ENCODE results near the gene CACNA1A.

CACNA1A gene

GRCh38 chr19:13355356-13355755 lies 150.9 kb downstream of the CACNA1A start:
- peaks cover 0 to 3% of the 10 kb centered on the region in 2 donors for H3K36me3 Mint-ChIP-seq
- H3K4me3 Mint-ChIP-seq: no peak overlapping the region
- ATAC-seq (replicated peaks) (no peak), DNase-seq (no peak)
- no peak overlapping the region for H3K27ac Mint-ChIP-seq
- no peaks in the 10 kb centered on the region for H3K4me1 Mint-ChIP-seq
- H3K9me3 Mint-ChIP-seq: peaks cover 9 to 13% of the 10 kb centered on the region in 2 donors
- peaks cover 37 to 40% of the 10 kb centered on the region in 2 donors for H3K27me3 Mint-ChIP-seq

DNA sequence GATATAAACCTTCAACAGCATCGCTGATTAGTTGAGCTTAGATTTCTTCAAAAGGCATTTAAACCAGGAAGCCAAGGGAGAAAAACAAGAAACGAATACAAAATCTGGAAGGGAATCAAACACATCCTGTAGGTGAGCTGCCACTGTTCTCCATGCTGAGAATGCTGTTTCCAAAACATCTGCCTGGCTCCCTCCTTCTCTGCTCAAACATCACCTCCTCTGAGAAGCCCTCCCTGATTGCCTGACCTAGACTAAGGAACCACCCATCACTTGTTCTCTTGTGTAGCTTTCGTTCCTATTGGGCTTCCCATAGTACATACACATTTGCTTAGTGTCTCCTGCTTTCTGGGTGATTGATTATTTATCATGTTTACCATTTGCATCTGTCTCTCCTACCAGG lies 152.7 kb downstream of the CACNA1A start:
- Mint-ChIP-seq H3K27ac (no peak overlapping the region), H3K9me3 (peaks cover 5 to 7% of the 10 kb centered on the region in 2 donors), H3K4me3 (no peak overlapping the region), H3K4me1 (no peaks in the 10 kb centered on the region), H3K36me3 (no peaks in the 10 kb centered on the region), H3K27me3 (peaks cover 32 to 36% of the 10 kb centered on the region in 2 donors)
- no peak for ATAC-seq (replicated peaks)
- no peak for DNase-seq

GRCh38 chr19:13350759-13351158 lies 155.5 kb downstream of the CACNA1A start:
- peaks cover 0 to 4% of the 10 kb centered on the region in 2 donors for H3K36me3 Mint-ChIP-seq

DNA sequence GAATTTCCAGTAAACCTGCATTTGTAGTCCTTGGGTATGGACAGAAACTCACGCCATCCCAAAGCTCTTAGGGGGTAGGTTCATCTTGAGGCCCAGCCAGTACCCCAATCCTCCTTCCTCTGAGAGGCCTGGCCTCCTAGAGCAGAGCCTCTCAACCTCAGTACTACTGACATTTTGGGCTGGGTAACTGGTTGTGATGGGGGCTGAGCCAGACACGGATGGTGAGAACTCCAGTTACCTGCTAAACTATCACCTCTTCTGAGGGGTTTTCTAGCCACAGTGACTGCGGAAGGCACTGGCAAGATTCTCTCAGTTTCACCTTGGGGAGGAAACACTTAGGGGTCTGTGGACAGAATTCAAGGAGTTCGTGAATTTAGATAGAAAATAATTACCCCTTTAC lies 156.2 kb downstream of the CACNA1A start:
- Mint-ChIP-seq H3K9me3 (peaks cover 5 to 7% of the 10 kb centered on the region in 2 donors), H3K27ac (no peak overlapping the region), H3K27me3 (peaks cover 30 to 36% of the 10 kb centered on the region in 2 donors), H3K4me3 (no peak overlapping the region), H3K36me3 (peaks cover 0 to 4% of the 10 kb centered on the region in 2 donors), H3K4me1 (no peaks in the 10 kb centered on the region)
- DNase-seq (no peak), ATAC-seq (replicated peaks) (no peak)

More at GRCh38 chr19:13350759-13351158, 155.5 kb downstream of the CACNA1A start:
- peaks cover 5 to 7% of the 10 kb centered on the region in 2 donors for H3K9me3 Mint-ChIP-seq
- peaks cover 33 to 36% of the 10 kb centered on the region in 2 donors for H3K27me3 Mint-ChIP-seq
- H3K27ac Mint-ChIP-seq: no peak overlapping the region
- ATAC-seq (replicated peaks) (no peak), DNase-seq (no peak)
- no peak overlapping the region for H3K4me3 Mint-ChIP-seq
- H3K4me1 Mint-ChIP-seq: no peaks in the 10 kb centered on the region

DNA sequence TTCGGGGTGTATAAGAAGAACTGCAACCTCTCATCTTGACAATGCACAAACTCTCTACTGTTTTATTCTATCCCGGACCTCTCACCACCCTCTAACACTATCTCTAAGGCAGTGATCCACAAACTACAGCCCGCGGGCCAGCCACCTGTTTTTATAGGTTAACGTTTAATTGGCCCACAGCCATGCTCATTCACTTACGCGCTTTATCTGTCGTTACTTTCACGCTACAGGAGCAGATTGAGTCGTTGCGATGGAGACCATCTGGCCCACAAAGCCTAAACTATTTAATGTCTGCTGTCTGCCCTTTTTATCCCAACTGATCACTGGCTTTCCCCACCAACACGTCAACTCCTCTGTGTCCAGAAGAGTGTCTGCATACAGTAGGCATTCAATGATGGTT lies 158.9 kb downstream of the CACNA1A start:
- peaks cover 5 to 10% of the 10 kb centered on the region in 2 donors for H3K9me3 Mint-ChIP-seq
- no peak for DNase-seq
- peaks cover 0 to 4% of the 10 kb centered on the region in 2 donors for H3K36me3 Mint-ChIP-seq
- H3K4me3 Mint-ChIP-seq: no peak overlapping the region
- no peak overlapping the region for H3K27ac Mint-ChIP-seq
- no peaks in the 10 kb centered on the region for H3K4me1 Mint-ChIP-seq
- H3K27me3 Mint-ChIP-seq: peaks cover 13% of the 10 kb centered on the region in 2 donors
- ATAC-seq (replicated peaks): no peak

DNA sequence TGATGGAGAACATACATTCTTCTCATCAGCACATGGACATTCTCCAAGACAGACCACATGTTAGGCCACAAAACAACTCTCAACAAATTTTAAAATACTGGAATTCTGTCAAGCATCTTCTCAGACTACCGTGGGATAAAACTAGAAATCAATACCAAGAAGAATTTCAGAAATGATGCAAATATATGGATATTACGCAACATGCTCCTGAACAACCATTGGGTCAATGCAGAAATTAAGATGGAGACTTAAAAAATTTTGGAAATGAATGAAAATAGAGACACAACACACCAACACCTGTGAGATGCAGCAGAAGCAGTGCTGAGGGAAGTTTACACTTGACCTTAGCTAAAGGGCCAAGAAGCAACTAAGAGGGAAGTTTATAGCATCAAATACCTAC lies 162.8 kb downstream of the CACNA1A start:
- no peak overlapping the region for H3K27ac Mint-ChIP-seq
- H3K4me3 Mint-ChIP-seq: no peak overlapping the region
- DNase-seq (no peak), ATAC-seq (replicated peaks) (no peak)
- H3K27me3 Mint-ChIP-seq: peaks cover 18 to 25% of the 10 kb centered on the region in 2 donors
- H3K9me3 Mint-ChIP-seq: peaks cover 0 to 3% of the 10 kb centered on the region in 2 donors
- no peaks in the 10 kb centered on the region for H3K4me1 Mint-ChIP-seq
- H3K36me3 Mint-ChIP-seq: peaks cover 0 to 4% of the 10 kb centered on the region in 2 donors

DNA sequence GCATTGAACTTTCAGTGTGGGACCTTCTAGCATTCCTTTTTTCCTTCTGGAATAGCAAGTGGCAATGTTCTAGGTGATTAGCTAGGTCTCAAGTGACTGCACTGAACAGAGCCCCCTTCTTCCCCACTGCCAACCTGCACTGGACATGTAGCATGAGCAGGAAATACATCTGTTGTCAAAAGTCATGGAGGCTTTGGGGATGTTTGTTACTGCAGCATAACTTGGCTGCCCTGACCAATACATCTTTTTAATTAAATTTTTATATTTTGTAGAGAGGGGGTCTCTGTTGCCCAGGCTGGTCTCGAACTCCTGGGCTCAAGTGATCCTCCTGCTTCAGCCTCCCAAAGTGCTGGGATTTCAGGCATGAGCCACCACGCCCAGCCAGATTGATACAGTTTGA lies 163.6 kb downstream of the CACNA1A start:
- Mint-ChIP-seq H3K4me3 (no peak overlapping the region), H3K27ac (no peak overlapping the region), H3K36me3 (no peaks in the 10 kb centered on the region), H3K27me3 (peaks cover 13 to 24% of the 10 kb centered on the region in 2 donors), H3K9me3 (peaks cover 0 to 3% of the 10 kb centered on the region in 2 donors), H3K4me1 (no peaks in the 10 kb centered on the region)
- DNase-seq (no peak), ATAC-seq (replicated peaks) (no peak)

GRCh38 chr19:13339869-13340268 lies 166.4 kb downstream of the CACNA1A start:
- Mint-ChIP-seq H3K27me3 (peaks cover 20% of the 10 kb centered on the region in 2 donors), H3K9me3 (peaks cover 18% of the 10 kb centered on the region in 2 donors), H3K4me3 (no peak overlapping the region), H3K27ac (no peak overlapping the region), H3K36me3 (no peaks in the 10 kb centered on the region), H3K4me1 (no peaks in the 10 kb centered on the region)
- ATAC-seq (replicated peaks) (no peak), DNase-seq (no peak)

DNA sequence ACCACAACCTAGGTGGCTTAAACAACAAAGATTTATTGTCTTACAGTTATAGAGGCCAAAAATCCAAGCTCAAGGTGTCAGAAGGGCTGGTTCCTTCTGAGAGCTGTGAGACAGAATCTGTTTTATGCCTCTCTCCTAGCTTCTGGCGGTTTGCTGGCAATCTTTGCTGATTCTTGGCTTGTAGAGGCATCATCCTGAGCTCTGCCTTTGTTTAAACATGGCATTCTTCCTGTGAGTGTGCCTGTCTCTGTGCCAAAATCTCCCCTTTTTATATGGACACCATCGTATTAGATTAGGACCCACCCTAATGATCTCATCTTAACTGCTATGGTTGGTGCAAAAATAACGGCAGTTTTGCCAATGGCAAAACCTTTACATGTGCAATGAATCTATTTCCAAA lies 169.1 kb downstream of the CACNA1A start:
- H3K27ac Mint-ChIP-seq: no peak overlapping the region
- H3K27me3 Mint-ChIP-seq: peaks cover 32 to 33% of the 10 kb centered on the region in 2 donors
- peaks cover 16 to 21% of the 10 kb centered on the region in 2 donors for H3K9me3 Mint-ChIP-seq
- no peaks in the 10 kb centered on the region for H3K36me3 Mint-ChIP-seq
- no peak for ATAC-seq (replicated peaks)
- no peak overlapping the region for H3K4me3 Mint-ChIP-seq
- no peak for DNase-seq
- H3K4me1 Mint-ChIP-seq: no peaks in the 10 kb centered on the region

- Mint-ChIP-seq H3K36me3 (no peaks in the 10 kb centered on the region), H3K9me3 (peaks cover 16 to 21% of the 10 kb centered on the region in 2 donors), H3K27me3 (peaks cover 26 to 33% of the 10 kb centered on the region in 2 donors), H3K27ac (no peak overlapping the region), H3K4me3 (no peak overlapping the region), H3K4me1 (no peaks in the 10 kb centered on the region)
- no peak for ATAC-seq (replicated peaks)
- no peak for DNase-seq
These were observed 171.3 kb downstream of the CACNA1A start for GRCh38 chr19:13334801-13335481.

DNA sequence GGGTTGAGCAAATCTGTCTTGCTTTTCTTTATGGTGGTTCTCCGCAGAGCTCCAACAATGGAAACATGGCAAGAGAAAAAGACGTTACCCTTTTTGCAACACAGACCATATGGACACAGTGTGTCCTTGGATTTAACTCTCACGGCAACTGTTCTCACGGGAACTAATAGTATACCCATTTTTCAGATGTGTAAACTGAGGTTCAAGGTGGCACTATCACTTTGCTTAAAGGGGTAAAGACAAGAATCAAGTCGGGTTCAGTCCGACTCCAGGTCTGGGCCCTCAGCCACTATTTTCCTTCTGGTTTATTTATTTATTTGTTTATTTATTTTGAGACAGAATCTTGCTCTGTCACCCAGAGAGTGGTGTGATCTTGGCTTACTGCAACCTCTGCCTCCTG lies 176.0 kb downstream of the CACNA1A start:
- no peak for ATAC-seq (replicated peaks)
- Mint-ChIP-seq H3K27ac (no peak overlapping the region), H3K36me3 (no peaks in the 10 kb centered on the region), H3K4me3 (no peak overlapping the region), H3K27me3 (peaks cover 22% of the 10 kb centered on the region in 2 donors), H3K9me3 (peaks cover 1 to 6% of the 10 kb centered on the region in 2 donors), H3K4me1 (no peaks in the 10 kb centered on the region)
- no peak for DNase-seq

- Mint-ChIP-seq H3K9me3 (peaks cover 3% of the 10 kb centered on the region in 2 donors), H3K4me3 (no peak overlapping the region), H3K4me1 (no peaks in the 10 kb centered on the region), H3K36me3 (no peaks in the 10 kb centered on the region), H3K27ac (no peak overlapping the region), H3K27me3 (peaks cover 19% of the 10 kb centered on the region in 2 donors)
- DNase-seq (no peak), ATAC-seq (replicated peaks) (no peak)
These were observed 176.5 kb downstream of the CACNA1A start for GRCh38 chr19:13329766-13330165.

- ATAC-seq (replicated peaks) (no peak), DNase-seq (no peak)
- no peak overlapping the region for H3K27ac Mint-ChIP-seq
- no peaks in the 10 kb centered on the region for H3K4me1 Mint-ChIP-seq
- no peak overlapping the region for H3K4me3 Mint-ChIP-seq
- H3K27me3 Mint-ChIP-seq: peaks cover 12 to 15% of the 10 kb centered on the region in 2 donors
- peaks cover 4 to 10% of the 10 kb centered on the region in 2 donors for H3K9me3 Mint-ChIP-seq
- H3K36me3 Mint-ChIP-seq: no peaks in the 10 kb centered on the region
These were observed 178.0 kb downstream of the CACNA1A start for GRCh38 chr19:13328241-13328640.

- H3K4me1 Mint-ChIP-seq: no peaks in the 10 kb centered on the region
- H3K27ac Mint-ChIP-seq: no peak overlapping the region
- H3K4me3 Mint-ChIP-seq: no peak overlapping the region
- ATAC-seq (replicated peaks) (no peak), DNase-seq (no peak)
- H3K36me3 Mint-ChIP-seq: peaks cover 0 to 2% of the 10 kb centered on the region in 2 donors
- peaks cover 24 to 31% of the 10 kb centered on the region in 2 donors for H3K27me3 Mint-ChIP-seq
- H3K9me3 Mint-ChIP-seq: peaks cover 12 to 14% of the 10 kb centered on the region in 2 donors
These were observed 186.8 kb downstream of the CACNA1A start for GRCh38 chr19:13319526-13319925.

GRCh38 chr19:13318190-13318589 lies 188.1 kb downstream of the CACNA1A start:
- no peaks in the 10 kb centered on the region for H3K4me1 Mint-ChIP-seq
- peaks cover 0 to 2% of the 10 kb centered on the region in 2 donors for H3K36me3 Mint-ChIP-seq
- ATAC-seq (replicated peaks) (no peak), DNase-seq (no peak)
- H3K27ac Mint-ChIP-seq: no peak overlapping the region
- H3K4me3 Mint-ChIP-seq: no peak overlapping the region
- peaks cover 24 to 31% of the 10 kb centered on the region in 2 donors for H3K27me3 Mint-ChIP-seq
- H3K9me3 Mint-ChIP-seq: peaks cover 6 to 8% of the 10 kb centered on the region in 2 donors
